HG03342 (cell line): ENCODE results near the gene TBC1D25.
"Not testable (repeated sequence)": the region's sequence is repeated elsewhere in the genome, so short reads cannot be mapped to it uniquely, and the experiment has no call there.

Experiments
- ATAC-seq: cut with Tn5 transposase; IDR thresholded peaks from one replicate; pipeline ENCODE4 v1.9.1; 2021; ENCODE audit warnings: mild to moderate bottlenecking, moderate library complexity; ENCODE audit not compliant: unreplicated experiment

Gene TBC1D25

GRCh38 chrX:48515842-48516241, 23.7 kb upstream of the TBC1D25 start:
- no peak for ATAC-seq

DNA sequence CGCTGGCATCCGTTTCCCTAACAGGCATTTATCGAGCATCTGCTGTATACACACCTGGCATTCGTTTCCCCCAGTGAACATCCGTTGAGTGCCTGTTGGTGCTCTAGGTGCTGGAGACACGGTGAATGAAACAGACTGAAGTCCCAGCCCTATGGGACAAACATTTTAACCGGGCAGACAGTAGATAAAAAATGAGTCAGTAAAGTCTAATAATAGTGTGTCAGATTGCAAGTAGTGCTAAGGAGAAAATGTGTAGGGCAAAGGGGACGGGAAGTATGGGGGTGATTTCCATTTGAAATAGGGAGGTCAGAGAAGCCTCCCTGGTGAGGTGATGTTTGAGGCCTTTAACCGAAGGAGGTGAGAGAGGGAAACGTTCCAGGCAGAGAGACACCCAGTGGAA, 23.2 kb upstream of the TBC1D25 start:
- no peak for ATAC-seq

GRCh38 chrX:48516987-48517386, 22.5 kb upstream of the TBC1D25 start:
- no peak for ATAC-seq

GRCh38 chrX:48519481-48519880, 20.0 kb upstream of the TBC1D25 start:
- ATAC-seq: not testable (repeated sequence)

DNA sequence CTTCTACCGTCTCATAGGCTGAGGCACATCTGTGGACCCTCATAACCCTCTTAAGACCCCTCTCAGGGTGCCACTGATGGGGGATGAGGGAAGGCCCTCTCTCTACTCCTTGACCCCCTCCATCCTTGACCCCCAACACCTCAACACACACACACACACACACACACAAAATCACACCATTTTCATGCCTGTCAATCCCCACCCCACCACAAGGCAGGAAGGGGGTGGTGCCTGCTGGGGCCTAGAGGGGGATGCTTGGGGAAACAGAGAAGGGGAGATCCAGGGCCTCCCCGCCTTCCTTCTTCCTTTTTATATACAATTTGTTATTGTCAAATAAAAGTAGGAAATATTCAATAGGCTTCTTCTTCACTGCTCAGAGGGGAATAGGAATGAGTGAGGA, 19.1 kb upstream of the TBC1D25 start:
- no peak for ATAC-seq

- ATAC-seq: no peak
Observed at GRCh38 chrX:48520976-48521352, 18.6 kb upstream of the TBC1D25 start.

GRCh38 chrX:48521353-48522243, 17.9 kb upstream of the TBC1D25 start, which contains the start of gene EBP:
Gene EBP, plus strand, starts transcription at chrX:48521808. Its CDS starts 1,964 bp downstream, at chrX:48523772.
- ATAC-seq: peak; percentile 95

DNA sequence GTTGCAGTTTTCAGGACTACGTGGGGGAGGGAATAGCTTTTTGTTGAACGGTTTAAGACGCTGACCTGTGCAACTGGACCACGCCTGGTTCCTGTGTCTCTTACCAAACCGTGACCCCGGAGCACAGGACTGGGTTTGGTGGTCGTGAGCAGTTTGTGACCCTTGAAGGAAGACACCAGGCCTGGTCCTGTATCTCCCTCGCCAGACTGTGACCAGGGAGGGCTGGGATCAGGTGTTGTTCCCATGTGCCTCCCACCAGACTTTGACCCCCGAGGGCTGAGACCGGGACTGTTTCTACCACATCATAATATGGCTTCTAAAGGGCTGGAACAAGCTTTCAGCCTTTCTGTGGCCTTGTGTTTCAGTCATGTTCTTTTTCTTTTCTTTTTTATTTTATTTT, 17.2 kb upstream of the TBC1D25 start:
- ATAC-seq: no peak

- no peak for ATAC-seq
Observed at GRCh38 chrX:48523682-48524081, 15.8 kb upstream of the TBC1D25 start.

DNA sequence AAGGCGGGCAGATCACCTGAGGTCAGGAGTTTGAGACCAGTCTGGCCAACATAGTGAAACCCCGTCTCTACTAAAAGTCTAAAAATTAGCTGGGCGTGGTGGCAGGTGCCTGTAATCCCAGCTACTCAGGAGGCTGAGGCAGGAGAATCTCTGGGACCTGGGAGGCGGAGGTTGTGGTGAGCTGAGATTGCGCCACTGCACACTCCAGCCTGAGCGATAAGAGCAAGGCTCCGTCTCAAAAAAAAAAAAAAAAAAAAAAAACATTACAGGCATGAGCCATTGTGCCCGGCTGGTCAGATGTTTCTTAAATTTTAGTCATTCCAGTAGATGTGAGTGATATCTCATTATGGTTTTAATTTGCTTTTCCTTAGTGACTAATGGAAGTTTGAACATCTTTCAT, 13.7 kb upstream of the TBC1D25 start:
- ATAC-seq: not testable (repeated sequence)

DNA sequence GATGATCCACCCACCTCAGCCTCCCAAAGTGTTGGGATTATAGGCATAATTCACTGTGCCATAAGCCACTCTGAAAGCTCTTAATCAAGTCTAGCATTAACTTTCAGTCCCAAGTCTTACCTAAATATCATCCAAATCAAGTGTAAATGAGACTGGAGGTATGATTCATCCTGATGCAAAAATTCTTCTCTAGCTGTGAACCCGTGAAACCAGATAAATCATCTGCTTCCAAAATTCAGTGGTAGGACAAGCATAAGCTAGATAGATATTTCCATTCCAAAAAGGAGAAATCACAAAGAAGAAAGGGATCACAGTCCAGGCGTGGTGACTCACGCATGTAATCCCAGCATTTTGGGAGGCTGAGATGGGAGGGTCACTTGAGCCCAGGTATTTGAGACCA, 8.8 kb upstream of the TBC1D25 start:
- ATAC-seq: no peak

DNA sequence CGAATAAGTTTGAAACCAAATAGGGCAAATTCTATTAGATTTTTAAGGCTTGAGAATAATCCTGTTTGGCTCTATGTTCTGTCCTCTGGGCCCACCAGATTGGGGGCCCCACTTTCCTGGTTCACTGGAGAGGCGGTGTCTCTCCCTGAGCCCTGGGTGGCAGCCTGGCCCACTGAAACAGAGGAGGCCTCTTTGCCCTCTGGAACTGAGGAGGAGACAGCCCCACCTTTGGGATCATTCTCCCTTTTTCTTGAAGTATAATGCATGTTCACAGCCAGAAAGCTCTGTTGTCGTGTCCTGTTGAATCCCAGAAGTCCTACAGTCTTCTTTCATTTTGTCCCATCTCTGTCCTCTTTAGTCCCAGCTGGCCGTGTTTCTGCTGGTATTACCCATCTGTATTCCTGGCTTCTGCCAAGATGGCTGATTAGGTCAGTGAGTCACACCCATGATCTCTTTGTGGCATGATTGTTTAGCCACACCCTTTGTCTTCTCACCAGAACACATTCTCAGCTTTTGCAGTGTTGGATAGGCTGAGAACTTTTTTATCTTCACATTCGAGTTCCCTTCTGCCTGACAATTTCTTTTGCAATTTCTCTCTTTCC, 8.1 kb upstream of the TBC1D25 start:
- ATAC-seq: no peak

- no peak for ATAC-seq
Observed at GRCh38 chrX:48532161-48532560, 7.4 kb upstream of the TBC1D25 start.

DNA sequence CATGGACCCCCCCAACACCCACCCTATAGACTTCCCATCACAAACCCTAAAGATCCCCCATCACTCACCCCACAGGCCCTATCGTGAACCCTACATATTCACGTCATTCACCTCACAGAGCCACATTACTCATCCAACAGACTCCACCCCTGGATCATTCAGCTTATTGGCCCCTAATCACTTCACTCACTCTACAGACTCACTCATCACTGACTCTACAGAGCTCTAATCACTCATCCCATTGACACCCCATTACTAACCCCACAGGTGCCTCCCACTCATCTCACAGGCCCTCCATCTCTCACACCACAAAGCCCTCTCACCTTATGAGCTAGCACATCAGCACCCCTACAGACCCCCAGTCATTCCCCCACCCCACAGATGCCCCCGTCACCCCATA, 6.3 kb upstream of the TBC1D25 start:
- no peak for ATAC-seq

DNA sequence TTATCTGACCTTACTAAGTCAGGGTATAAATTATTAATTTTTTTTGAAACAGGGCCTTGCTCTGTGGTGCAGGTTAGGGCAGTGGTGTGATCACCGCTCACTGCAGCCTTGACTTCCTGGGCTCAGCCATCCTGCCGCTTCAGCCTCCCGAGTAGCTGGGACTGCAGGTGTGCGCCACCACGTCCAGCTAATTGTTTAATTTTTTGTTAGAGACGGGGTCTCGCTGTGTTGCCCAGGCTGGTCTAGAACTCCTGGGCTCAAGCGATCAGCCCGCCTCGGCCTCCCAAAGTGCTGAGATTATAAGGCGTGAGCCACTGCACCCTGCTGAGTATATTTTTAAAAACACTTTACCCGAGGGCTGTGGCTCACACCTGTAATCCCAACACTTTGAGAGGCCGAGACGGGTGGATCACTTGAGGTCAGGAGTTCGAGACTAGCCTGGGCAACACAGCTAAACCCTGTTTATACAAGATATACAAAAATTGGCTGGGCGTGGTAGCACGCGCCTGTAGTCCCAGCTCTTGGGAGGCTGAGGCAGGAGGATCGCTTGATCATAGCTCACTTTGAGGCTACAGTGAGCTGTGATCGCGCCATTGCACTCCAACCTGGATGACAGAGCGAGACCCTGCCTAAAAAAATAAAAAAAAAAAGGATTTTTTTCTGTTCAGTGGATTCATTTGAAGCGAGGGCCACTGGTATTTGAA, 721 bp upstream of the TBC1D25 start:
- no peak for ATAC-seq

- ATAC-seq: peak; percentile 33
Observed at GRCh38 chrX:48540028-48540375, 488 bp downstream of the TBC1D25 start.

DNA sequence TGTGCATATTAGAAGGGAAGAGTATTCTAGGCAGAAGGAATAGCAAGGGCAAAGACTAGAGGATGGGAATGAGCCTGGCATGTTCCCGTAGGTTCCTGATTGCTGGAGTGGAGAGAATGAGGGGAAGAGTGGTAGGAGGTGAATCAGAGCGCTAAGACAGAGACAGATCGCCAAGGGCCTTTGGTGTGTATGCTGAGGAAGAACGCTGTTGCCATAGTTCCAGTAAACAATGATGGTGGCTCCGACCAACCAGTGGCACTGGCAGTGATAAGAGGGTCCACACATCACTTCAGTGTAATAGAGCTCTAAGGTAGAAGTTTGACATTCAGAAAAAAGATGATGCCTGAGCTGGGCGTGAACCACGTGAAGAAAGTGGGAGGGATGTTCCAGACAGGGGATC, 966 bp downstream of the TBC1D25 start:
- ATAC-seq: no peak

- ATAC-seq: no peak
Observed at GRCh38 chrX:48541140-48541814, 1.8 kb downstream of the TBC1D25 start.

GRCh38 chrX:48548871-48549270, 9.4 kb downstream of the TBC1D25 start:
- ATAC-seq: no peak

DNA sequence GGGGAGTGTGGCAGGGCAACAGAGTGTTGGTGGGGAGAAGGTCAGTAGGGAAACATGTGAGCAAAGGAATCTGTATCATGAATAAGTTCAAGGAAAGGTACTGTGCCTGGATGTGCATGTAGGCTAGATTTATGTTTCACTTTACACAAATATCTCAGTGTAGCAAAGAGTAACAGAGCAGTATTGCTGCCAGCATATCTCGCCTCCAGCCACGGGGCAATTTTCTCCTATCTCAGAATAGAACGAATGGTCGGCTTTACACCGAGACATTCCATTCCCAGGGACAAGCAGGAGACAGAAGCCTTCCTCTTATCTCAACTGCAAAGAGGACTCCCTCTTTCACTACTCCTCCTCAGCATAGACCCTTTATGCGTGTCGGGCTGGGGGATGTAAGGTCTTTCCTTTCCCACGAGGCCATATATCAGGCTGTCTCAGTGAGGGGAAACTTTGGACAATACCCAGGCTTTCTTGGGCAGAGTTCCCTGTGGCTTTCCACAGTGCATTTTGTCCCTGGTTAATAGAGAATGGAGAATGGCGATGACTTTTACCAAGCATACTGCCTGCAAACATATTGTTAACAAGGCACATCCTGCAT, 16.3 kb downstream of the TBC1D25 start:
- not testable (repeated sequence) for ATAC-seq

GRCh38 chrX:48558271-48558670, 18.8 kb downstream of the TBC1D25 start:
- ATAC-seq: no peak
